NCI-H524 treated with DMSO at 0.1 percent for 48 hours (cell line): ENCODE measurements around the gene VWA8.
"Not testable (repeated sequence)": the region's sequence is repeated elsewhere in the genome, so short reads cannot be mapped to it uniquely, and the experiment has no call there.

Source experiments
- DNase-seq: peaks from one replicate; lab custom pipeline; 2025; lab: John Stamatoyannopoulos, UW

VWA8 gene

GRCh38 chr13:41966671-41967070 lies 5.8 kb upstream of the VWA8 start:
- DNase-seq = no peak

- DNase-seq = no peak
Measured at GRCh38 chr13:41962994-41963393, 2.1 kb upstream of the VWA8 start.

- no peak for DNase-seq
Measured at GRCh38 chr13:41961466-41961760, 504 bp upstream of the VWA8 start.

GRCh38 chr13:41960211-41960636 lies 685 bp downstream of the VWA8 start:
- DNase-seq = no peak

- no peak for DNase-seq
Measured at GRCh38 chr13:41956272-41956671, 4.6 kb downstream of the VWA8 start.

GRCh38 chr13:41955605-41956004 lies 5.3 kb downstream of the VWA8 start:
- no peak for DNase-seq

GRCh38 chr13:41954226-41954625 lies 6.7 kb downstream of the VWA8 start:
- no peak for DNase-seq

- DNase-seq = no peak
Measured at GRCh38 chr13:41952749-41953148, 8.2 kb downstream of the VWA8 start.

- DNase-seq = not testable (repeated sequence)
Measured at GRCh38 chr13:41949104-41949503, 11.8 kb downstream of the VWA8 start.

- no peak for DNase-seq
Measured at GRCh38 chr13:41945926-41946325, 15.0 kb downstream of the VWA8 start.

- DNase-seq = no peak
Measured at GRCh38 chr13:41944635-41945397, 16.1 kb downstream of the VWA8 start.

GRCh38 chr13:41944229-41944628 lies 16.7 kb downstream of the VWA8 start:
- no peak for DNase-seq

- DNase-seq = peak; percentile 28
Measured at GRCh38 chr13:41942462-41943094, 18.3 kb downstream of the VWA8 start.

GRCh38 chr13:41941174-41941573 lies 19.7 kb downstream of the VWA8 start:
- no peak for DNase-seq

GRCh38 chr13:41939398-41939797 lies 21.5 kb downstream of the VWA8 start:
- DNase-seq = no peak

GRCh38 chr13:41938918-41939317 lies 22.0 kb downstream of the VWA8 start:
- no peak for DNase-seq

- DNase-seq = no peak
Measured at GRCh38 chr13:41937388-41937787, 23.5 kb downstream of the VWA8 start.

GRCh38 chr13:41935501-41935900 lies 25.4 kb downstream of the VWA8 start:
- DNase-seq = no peak

GRCh38 chr13:41934994-41935393 lies 25.9 kb downstream of the VWA8 start:
- DNase-seq = no peak

GRCh38 chr13:41934120-41934519 lies 26.8 kb downstream of the VWA8 start:
- DNase-seq = no peak

GRCh38 chr13:41931337-41931736 lies 29.6 kb downstream of the VWA8 start:
- no peak for DNase-seq

GRCh38 chr13:41930154-41930553 lies 30.8 kb downstream of the VWA8 start:
- DNase-seq = no peak

GRCh38 chr13:41928323-41928722 lies 32.6 kb downstream of the VWA8 start:
- no peak for DNase-seq

- DNase-seq = no peak
Measured at GRCh38 chr13:41925014-41925413, 35.9 kb downstream of the VWA8 start.
